ENCODE data around the gene SV2C.

SV2C gene

DNA sequence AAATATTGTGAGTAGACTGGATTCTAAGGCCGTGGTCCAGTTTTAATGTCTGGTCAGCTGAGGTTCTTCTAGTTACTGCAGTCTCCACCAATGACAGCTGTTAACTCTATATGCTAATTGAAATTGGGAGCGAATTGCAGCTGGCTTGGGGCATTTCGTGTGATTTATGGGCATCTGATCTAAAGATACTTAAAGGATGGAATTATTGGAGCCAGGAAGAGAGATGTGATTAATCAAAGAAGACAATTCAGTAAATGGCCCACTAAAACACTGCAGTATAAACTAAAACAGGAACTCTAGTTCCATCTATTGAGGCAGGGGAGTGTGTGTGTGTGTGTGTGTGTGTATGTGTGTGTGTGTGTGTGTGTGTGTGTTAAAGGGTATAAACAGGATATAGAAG lies 162.4 kb downstream of the SV2C start:
- in situ Hi-C loops (cut with HindIII; ENCODE audit: low sequenced_read_pairs), result no loop called here

DNA sequence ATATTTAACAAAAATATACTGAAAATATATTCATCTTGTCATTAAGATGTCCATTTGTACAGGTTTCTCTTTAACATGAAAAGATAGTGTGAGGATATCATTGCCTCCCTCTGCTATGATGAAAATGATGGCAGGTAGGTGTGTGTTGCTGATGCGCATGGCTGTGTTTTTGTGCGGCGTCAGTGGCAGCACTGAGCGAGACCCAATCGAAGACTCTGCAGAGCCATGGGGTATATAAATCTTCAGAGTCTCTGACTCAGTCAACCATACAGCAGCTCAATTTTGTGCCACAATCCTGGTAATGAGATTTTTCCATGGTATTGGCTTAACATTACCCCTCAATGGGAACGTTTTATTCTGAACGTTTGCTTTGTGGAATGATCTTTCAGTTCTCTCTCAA lies 166.4 kb downstream of the SV2C start:
- in situ Hi-C loops (cut with HindIII; ENCODE audit: low sequenced_read_pairs), result no loop called here

DNA sequence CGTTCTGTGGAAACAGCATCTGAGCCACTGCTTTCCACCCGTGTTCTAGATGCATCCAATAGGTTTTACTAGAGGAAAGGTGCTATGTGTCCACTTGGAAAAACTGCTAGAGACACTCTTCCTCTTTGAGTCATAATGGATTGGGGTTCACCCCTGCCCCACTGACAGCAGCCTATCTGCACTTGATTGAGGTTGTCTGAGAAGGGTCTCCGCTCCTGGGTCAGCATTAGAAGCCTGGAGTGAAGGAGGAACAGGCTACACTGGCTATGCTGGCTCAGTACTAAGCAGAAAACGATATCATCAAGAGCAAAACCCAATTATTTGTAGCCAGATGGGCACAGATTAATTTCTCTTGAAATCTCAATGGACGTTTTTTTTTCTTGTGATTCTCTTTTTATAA lies 167.3 kb downstream of the SV2C start:
- in situ Hi-C loops (cut with HindIII; ENCODE audit: low sequenced_read_pairs), result no loop called here

DNA sequence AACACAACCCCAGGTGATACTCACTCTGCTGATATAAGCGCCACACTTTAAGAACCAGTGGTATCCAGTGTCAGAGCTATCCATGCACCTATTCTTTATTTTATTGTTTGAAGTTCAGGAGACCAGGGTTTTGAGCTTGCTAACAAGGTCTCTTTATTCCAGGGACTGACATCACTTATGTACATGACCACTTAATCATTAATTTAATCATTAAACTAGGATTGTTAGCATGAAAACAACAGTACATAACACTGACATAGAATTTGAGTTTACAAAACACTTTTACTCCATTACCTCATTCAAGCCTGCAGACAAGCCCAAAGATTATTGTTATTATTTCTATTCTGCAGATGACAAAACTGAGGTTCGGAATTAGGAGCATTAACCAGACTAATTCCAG lies 168.5 kb downstream of the SV2C start:
- in situ Hi-C loops (cut with HindIII; ENCODE audit: low sequenced_read_pairs), result no loop called here

DNA sequence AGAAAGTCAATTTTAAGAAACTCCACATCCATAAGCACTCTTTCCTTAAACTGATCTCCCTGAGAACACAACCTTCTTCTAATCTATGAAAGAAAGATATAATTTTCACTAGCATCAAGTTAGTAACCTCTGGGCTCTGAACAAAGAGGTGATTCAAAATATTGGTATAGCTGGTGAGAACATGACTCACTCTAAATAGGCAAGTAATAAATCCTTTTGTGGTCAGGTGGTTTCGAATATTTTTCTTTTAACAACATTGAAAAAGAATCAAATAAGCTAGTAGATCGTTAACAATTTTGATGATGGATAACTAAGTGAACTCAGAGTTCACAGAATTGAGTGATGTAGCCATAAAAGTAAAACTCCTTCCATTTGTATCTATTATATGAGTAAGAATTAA lies 169.3 kb downstream of the SV2C start:
- in situ Hi-C loops (cut with HindIII; ENCODE audit: low sequenced_read_pairs), result no loop called here

DNA sequence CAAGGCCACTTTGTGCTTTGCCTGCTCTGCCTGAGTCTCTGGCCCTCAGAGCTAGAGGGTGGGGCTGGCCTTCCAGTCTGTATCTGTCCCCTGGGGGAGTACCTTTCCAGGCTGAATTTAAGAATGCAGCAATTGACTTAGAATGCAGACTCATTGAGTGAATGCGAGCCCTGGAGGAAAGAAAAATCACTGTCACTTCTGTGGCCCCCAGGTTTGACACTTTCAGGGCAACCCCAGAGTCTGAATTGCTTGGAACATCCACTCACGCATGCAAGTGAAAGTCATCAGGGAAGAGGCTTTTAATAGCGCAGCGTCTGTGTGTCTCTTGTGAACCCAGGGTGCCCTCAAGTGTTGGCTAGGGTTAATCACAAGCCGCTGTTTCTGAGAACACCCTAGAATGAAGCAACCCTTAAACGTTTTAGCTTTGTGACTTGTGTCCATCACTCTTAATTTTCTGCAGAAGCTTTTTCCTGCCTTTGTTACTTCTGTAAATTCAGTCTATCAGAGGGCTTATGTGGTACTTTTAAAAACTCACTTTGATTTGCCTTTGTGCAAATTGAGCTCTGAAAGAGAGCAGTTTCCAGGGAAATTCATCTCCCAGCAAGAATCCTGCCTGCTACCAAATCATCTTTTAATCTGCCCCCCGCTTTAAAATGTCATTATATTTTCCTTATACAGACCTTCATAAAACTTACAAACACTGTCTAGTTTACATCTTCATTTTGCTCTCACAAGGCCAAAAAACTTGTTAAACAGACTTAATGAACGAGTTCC lies 173.1 kb downstream of the SV2C start:
- in situ Hi-C loops (cut with HindIII; ENCODE audit: low sequenced_read_pairs), result no loop called here

DNA sequence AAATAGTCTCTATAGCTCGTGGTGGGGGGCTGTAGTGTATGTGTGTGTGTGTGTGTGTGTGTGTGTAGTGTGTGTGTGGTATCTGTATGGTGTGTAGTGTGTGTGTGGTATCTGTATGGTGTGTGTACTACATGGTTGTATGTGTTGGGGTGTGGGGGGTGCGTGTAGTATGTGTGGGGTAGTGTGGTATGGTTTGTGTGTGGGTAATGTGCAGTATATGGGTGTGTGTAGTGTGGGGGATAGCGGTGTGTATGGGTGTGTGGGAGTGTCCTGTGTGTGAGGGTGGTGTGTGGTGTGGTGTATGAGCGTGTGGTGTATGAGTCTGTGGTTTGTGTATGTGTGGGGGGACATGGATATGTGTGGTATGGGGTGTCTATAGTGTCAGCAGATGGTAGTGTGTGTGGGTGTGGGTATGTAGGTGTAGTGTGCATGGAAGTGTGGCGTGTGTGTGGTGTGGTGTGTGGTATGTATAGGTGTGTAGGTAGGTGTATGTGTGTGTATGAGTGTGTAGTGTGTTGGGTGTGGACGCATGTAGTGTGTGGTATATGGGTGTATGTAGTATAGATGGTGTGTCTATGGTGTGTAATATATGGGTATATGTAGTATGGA lies 174.1 kb downstream of the SV2C start:
- in situ Hi-C loops (cut with HindIII; ENCODE audit: low sequenced_read_pairs), result no loop called here

DNA sequence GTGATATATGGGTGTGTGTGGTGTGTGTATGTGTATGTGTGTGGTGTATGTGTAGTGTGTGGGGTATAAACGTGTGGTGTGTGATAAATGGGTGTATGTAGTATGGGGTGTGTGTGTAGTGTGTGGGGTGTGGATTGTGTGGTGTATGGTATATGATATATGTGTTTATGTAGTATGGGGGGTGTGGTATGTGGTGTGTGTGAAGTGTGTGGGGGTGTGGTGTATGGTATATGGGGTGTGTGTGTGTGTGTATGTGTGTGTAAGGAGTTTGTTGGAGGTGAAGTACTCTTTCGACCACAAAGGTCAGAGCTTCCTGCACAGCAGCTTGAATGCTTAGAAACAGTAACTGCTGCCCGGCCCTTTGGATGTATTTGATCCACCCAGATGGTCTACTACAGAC lies 174.7 kb downstream of the SV2C start:
- in situ Hi-C loops (cut with HindIII; ENCODE audit: low sequenced_read_pairs), result no loop called here

DNA sequence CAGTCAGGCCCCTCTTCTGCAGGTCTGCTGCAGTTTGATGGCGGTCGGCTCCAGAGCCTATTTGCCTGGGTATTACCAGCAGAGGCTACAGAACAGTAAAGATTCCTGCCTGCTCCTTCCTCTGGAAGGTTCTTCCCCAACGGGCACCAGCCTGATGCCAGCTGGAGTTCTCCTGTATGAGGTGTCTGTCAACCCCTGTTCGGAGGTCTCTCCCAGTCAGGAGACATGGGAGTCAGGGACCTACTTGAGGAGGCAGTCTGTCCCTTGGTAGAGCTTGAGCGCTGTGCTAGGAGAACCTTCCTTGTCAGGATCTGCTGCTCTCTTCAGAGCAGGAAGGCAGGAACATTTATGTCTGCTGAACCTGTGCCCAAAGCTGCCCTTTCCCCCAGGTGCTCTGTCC lies 181.5 kb downstream of the SV2C start:
- in situ Hi-C loops (cut with HindIII; ENCODE audit: low sequenced_read_pairs), result no loop called here

DNA sequence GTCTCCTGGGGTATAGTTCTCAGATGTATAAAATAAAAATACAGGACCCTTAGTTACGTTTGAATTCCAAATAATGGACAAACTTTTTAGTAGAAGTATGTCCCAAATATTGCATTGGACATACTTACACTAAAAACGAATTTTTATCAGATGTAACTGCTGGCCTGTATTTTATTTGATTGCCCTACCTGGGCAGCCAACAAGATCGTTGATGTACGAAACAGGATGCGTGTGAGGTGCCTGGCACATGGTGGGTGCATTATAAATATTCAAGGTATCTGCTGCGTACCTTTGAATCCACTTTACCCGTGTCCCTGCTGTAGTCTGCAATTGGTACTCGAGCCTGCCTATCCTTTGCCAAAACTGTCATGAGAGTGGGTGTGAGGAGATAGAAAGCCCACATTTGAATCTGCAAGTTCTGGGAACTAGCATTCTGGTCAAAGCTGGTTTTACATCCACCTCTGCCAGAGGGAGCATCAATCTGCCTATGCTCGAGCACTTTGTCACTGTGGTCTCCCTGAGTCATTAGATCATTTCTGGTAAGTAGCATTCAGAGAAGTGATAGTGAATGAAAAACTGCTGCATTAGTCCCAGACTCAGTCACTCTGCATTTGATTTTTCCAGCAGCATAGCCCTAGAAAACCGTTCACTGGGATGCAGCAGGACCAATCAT lies 186.2 kb downstream of the SV2C start:
- in situ Hi-C loops (cut with HindIII; ENCODE audit: low sequenced_read_pairs), result no loop called here

DNA sequence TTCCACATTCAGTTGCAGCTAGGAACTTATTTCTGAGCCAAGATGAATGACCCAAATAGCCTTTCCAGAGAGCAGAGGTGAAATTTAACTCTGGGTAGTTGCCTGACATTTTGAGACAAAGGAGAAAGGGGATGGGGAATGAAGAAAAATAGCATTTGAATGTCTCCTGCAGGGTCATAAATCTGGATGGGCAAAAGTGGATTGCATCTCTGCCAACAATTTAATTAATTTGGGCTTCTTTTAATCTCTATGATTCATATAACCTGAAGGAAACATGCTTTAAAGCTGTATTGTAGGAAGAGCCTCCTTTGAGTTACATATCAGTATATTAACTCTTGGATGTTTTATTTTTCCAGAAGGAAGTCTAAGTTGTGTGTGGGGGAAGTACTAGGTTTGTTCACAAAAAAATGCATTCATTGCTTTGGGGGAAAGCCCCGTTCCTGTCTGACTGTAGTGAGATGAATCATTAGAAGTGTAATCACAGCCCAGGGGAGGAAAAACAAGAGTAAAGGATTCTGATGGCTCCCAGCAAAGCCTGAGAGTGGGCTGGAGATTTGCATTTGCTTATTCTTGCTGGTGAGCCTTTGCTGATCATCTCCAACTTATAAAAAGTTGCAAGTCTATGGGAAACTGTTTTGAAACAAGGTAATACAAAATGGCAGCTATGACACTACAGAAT lies 186.9 kb downstream of the SV2C start:
- in situ Hi-C loops (cut with HindIII; ENCODE audit: low sequenced_read_pairs), result no loop called here

DNA sequence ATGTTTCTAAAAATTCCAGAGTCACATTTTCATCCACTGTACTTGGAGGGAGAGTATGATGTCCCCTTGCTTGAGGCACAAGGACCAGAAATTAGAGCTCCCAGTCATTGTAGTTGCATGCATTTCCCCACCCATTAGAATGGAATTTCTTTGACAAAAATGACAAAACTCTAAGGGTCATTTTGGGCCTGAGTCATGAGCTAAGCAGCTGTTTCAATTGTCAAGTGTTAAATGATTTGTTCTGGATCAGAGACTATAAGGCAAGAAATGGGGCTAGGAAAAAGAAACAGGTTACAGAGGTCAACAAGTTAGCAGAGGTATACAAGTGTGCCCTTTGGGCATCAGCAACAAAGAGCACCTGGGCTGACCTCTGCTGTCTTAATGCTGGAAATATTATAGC lies 188.7 kb downstream of the SV2C start:
- in situ Hi-C loops (cut with HindIII; ENCODE audit: low sequenced_read_pairs), result no loop called here

DNA sequence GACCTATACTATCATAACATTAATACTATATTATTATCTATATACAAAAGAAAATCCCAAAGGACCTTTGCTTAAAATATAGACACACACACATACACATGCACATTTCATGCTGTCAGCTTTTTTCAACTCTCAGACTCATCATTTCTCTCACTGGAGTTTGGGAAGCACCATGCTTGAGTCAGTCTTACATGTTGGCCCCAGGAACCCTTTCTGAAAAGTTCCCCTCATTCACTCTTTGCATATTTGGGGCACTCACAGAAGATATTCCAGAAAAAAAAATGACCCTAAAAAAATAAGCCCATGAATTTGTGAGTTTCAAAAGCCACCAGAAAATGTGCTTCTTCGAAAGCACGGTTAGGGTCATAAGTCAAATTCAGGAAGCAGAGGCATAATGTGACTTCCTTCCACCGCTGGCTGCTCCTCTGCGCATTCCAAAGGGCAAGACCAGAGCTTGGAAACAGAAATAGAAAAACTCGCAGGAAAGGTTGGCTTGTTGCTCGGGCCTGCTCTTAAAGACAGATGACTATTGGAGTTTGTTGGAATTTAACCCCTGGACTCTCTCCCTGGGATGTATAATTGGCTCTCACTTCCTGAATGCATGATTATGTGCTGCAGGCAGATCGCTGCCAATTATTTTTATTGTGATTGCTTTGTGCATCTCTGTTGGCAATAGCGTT lies 190.2 kb downstream of the SV2C start:
- in situ Hi-C loops (cut with HindIII; ENCODE audit: low sequenced_read_pairs), result no loop called here

DNA sequence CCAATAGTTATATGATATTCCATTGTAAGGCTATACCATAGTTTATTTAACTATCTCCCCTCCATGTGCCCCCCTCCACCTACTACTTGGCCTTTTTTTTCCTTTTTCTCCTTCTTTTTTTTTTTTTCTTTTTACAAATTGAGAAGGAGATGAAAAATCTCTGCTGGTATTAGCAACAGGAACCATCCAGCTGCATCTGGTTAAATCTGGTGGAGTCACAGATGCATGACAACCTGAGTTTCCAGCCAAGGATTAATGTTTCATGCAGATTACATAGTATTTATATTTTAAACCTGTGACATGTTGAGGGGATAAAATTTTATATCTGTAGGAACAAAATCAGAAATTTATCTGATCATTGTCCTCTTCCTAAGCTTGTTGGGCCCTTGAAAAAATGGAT lies 191.4 kb downstream of the SV2C start:
- in situ Hi-C loops (cut with HindIII; ENCODE audit: low sequenced_read_pairs), result no loop called here

DNA sequence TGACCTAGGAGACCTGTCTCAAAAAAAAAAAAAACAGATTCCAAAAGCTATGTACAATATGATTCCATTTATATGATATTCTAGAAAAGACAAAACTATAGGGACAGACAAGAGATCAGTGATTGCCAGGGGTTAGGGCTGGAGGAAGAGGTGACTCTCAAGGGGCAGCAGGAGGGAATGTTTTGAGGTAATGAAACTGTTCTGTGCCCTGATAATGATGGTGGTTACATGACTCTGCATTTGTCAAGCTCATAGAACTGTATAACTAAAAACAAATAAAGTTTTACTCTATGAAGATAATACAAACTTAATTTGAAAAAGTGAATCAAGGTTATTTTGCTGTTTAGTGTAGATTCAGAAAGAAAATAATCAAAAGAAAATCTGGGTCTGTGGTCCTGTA lies 194.6 kb downstream of the SV2C start:
- in situ Hi-C loops (cut with HindIII; ENCODE audit: low sequenced_read_pairs), result no loop called here

DNA sequence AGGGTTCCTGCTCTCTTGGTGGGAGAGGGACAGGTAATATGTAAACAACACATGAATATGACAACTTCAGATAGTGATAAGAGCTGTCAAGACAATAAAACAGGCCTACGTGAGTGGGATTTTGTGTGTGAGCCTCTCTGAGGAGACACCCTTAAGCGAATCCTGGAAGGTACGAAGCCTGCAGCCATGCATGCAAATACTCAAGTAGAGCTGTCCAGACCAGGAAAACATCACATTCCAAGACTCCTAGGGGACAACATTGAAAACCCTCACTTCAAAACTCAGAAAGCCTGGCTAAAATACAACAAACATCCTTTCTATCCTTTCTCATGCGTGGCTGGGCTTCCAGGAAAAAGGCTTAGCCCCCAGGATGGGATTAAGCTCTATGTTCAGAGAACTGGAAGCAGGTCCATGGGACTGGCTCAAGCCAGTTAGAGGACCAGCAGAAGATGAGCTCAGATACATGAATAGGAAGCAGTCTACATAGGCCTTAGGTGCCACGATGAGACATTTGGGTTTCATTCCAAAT lies 195.1 kb downstream of the SV2C start:
- in situ Hi-C loops (cut with HindIII; ENCODE audit: low sequenced_read_pairs), result no loop called here

DNA sequence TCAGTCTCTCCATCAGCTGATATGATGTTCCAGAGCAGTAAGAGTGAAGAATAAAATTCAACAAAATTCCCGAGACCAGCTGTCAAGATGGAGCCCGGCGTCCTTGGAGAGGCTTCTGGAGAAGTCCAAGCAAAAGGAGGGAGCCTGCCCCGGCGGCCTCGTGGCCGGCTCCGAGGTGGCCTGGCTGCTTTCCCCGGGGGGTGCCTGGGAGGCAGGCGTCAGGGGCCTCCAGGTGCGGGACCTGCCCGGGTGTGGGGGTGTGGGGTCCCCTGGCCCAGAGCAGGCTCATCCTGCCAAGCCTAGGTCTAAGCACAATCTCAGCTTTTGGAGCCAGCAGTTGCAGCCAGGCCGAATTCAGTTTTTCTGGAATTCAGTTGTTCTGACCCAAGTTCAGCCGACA lies 197.3 kb downstream of the SV2C start:
- in situ Hi-C loops (cut with HindIII; ENCODE audit: low sequenced_read_pairs), result no loop called here

DNA sequence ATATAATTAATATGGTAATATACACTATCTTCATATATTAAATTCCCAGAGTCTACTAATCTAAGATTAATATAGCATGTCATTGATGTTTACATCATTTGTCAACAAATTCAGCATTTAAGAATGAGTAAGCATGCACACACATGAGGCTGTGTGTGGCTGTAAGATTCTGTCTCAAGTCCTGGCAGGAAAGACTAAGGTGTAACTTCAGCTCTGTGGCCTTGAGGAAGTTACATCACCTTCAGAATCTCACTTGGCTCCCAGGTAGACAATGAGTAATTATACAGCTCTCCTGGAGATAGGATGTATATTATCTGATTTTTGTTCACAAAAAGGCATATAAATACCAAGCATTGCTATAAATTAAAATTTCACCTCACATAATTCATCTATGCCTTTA lies 200.5 kb downstream of the SV2C start:
- in situ Hi-C loops (cut with HindIII; ENCODE audit: low sequenced_read_pairs), result no loop called here

DNA sequence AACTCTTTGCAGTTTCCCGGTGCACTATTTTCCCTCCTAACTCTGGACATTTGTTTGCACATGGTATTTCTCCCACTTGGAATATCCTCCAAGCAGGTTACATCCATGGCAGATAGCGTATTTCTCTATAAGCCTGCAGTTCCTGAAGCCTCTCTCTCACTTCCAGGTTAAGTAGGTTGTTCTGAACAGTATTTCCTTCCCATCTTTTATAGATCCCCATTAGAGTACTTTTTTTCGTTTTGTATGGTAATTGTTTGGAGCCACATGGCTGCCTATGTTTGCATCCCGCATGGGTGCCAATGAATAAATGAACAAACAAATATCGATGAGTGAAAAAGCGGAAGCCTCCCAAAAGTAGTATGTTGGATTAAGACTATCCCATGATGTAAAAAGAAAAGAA lies 206.5 kb downstream of the SV2C start:
- in situ Hi-C loops (cut with HindIII; ENCODE audit: low sequenced_read_pairs), result no loop called here

DNA sequence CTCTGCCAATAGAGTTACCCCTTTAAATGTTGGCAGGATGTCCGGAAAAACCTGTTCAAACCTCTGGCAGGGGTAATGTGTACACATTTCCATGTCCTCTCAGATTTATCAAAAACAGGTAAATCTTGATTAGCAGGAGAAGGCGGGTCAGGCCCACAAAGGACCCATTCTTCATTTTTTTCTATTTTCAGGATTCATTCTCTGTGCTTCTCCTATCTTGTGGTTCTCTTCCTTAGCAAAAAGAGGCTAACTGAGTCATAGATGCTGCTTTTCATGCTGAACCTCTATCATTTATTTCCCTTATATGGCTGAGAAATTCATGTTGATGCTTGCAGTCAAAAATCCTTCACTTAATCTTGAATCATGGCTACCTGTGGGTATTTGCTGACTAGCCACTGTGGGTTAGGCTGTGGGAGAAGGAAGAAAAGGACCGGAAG lies 207.2 kb downstream of the SV2C start:
- in situ Hi-C loops (cut with HindIII; ENCODE audit: low sequenced_read_pairs), result no loop called here
